GM21786 (cell line): ENCODE measurements around the gene FAM219A.

Source experiments
- ATAC-seq: cut with Tn5 transposase; IDR thresholded peaks from one replicate; pipeline ENCODE4 v1.9.1; 2021; ENCODE audit not compliant: unreplicated experiment

FAM219A gene, protein sequence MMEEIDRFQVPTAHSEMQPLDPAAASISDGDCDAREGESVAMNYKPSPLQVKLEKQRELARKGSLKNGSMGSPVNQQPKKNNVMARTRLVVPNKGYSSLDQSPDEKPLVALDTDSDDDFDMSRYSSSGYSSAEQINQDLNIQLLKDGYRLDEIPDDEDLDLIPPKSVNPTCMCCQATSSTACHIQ

GRCh38 chr9:34458013-34458958, at the start of gene FAM219A, which contains the start of gene DNAI1:
Gene FAM219A, minus strand, starts transcription at chr9:34458570. Its CDS starts 307 bp downstream, at chr9:34458263.
Gene DNAI1, plus strand, starts transcription at chr9:34458805. Its CDS starts 201 bp downstream, at chr9:34459006.
- ATAC-seq = peak; percentile 99

DNA sequence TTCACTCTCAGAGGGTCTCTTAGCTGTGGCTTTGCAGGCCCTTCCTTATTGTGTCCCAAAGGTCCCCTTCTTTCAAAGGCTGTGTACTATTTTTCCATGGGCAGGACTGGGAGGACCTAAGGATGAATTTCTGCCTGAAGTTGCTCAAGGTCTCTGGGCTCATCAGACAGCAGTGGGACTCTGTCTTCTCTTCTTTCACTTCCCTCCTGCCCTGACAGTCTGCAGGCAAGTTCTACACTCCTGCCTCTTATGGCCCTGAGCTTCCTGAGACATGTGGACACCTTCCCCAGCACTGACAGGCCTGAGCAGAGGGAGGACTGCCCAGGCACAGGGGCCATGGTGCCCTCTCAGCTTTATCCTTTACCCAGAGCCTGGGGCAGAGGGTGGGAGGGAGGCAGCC, 49.6 kb upstream of the FAM219A start:
- ATAC-seq = no peak

DNA sequence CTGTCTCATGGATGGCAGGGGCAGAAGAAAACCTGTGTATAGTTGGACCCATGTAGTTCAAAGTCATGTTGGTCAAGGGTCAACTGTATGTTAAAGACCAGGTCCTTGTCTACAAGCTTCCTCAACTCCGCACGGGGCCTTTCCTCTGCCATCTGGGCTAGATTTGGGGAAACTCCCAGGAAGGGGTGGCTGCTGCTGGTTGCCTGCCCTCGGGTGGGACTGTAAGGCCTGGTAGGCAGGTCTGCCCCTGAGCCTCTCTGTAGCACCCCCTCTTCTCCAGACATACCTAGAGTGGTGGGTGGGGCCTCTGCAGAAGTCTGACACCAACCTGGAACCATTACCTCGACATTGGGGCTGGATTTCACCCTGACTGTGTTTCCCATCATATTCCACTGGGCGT, 49.2 kb upstream of the FAM219A start:
- no peak for ATAC-seq

- ATAC-seq = no peak
Observed at GRCh38 chr9:34506623-34507022, 48.3 kb upstream of the FAM219A start.

DNA sequence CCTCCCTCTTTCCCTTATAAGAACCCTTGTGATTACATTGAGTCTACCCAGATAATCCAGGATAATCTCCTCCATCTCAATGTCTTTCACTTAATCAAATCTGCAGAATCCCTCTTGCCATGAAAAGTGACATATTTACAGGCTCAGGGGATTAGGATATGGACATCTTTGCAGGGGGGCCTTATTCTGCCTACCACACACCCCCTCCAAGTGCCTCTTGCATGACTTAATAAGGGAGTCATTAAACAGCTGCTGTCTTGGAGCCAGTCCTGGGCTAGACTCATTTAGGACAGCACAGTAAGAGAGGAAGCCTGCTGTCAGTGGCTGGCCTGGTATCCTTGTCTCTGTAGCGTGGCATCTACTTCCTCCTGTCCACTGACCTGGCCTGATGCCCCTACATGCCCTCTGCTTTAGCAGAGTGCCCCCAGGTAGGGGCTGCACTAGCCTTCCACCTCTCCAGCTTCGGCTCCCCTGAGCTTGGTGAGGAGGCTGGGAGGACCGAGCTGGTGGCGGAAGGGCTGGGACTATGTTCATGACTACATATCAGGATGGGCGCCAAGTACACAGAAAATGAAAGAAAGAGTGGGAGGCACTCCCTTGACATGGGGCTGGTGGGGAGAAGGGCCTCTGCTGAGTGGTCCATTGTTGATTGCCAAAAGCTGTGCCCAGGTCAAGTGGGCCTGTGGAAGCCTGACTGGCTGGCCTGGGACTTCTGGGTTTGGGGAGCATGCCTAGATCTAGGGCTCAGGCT, 47.2 kb upstream of the FAM219A start:
- no peak for ATAC-seq

- ATAC-seq = no peak
Observed at GRCh38 chr9:34503406-34503805, 45.0 kb upstream of the FAM219A start.

GRCh38 chr9:34502891-34503290, 44.5 kb upstream of the FAM219A start:
- no peak for ATAC-seq

- ATAC-seq = no peak
Observed at GRCh38 chr9:34502471-34502870, 44.1 kb upstream of the FAM219A start.

DNA sequence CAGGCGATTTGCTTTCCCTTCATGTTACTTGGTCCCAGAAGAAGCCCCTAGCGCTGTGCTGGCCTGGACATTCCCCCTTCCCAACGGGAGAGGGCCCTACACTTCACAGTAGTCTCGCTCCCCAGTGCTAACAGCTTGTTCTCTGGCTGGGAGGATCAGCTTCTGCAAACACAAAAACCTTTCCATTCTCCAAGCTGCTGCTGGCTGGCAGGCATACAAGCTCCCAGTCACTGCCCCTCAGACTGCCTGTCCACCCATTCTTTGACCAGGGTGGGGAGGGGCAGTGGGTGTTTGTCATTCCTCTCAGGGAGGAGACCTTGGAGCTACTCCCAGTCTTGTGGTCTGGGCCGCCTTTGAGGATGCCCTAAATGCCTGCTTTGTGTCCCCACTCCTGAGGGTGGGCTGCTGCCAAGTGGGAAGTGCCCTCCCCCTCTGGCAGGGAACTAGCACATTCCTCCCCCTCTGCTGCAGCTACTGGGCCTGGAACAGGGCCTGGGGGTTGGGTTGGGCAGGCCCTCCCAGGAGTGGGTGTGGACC, 43.6 kb upstream of the FAM219A start:
- no peak for ATAC-seq

DNA sequence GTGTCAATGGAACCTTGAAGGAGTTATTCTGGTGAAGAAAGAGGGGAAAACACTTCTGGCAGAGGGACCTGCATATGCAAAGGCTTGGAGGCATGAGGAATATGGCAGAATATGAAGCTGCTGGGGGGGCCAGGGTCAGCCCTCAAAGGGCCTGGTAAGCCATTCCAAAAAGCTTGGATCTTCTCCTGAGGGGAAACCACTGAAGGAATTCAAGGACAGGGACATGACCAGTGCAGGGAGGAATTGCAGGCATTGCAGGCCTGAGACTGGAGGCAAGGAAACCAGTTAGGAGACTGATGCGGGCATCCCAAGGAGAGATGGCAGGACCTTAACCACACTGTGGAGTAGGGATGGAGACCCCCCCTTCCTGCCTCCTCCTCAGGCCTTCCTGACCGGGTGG, 43.0 kb upstream of the FAM219A start:
- no peak for ATAC-seq

GRCh38 chr9:34500623-34501267, 42.4 kb upstream of the FAM219A start:
- no peak for ATAC-seq

- ATAC-seq = no peak
Observed at GRCh38 chr9:34499076-34499475, 40.7 kb upstream of the FAM219A start.

DNA sequence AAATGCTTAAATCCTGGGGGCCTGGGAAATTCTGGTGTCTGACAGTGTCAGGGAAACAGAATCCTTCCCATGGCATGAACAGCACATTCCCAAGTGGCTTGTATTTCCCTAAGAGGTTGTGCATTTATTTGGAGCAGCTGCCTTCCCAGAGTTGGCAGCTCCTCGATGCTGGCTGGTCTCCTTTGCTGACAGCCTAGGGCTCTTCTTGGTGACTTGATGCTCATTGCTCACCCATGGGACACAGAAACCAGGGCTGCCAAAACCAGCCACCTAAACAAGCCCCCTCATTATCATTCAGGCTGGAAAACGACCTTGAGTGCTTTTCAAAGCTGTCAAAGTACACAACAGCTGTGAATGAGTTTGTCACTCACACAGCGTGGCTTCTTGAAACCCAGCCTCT, 40.2 kb upstream of the FAM219A start:
- ATAC-seq = no peak

DNA sequence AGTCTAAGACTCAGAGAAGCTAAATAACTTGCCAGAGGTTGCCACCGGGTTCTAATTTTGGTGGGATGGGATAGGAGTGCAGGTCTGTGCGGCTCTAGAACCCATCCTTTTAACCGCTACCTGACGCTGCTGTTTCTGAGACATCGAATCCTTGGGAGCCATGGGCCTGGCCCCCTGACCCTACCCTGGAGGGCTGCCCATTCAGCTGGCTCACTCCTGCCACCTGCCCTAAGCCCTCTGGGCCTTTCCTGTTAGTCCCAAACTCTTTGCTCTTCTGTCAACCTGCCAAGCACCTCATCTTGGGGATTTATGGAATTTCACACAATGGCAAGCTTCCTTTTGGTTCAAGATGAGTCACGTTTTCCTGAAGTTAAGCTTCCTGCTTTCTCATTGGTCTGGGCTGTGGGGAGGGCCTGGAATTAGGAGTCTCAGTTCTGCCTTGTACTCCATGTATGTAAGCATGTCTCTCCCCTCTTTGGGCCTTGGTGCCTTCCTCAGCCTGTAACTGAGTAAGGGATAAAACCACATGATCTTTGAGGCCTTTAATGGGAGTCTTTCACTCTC, 37.9 kb upstream of the FAM219A start:
- ATAC-seq = no peak

GRCh38 chr9:34493972-34494535, 35.7 kb upstream of the FAM219A start:
- ATAC-seq = no peak

- no peak for ATAC-seq
Observed at GRCh38 chr9:34492051-34492450, 33.7 kb upstream of the FAM219A start.

GRCh38 chr9:34491596-34491995, 33.2 kb upstream of the FAM219A start:
- ATAC-seq = no peak

GRCh38 chr9:34490760-34491159, 32.4 kb upstream of the FAM219A start:
- ATAC-seq = no peak

- no peak for ATAC-seq
Observed at GRCh38 chr9:34490360-34490759, 32.0 kb upstream of the FAM219A start.

DNA sequence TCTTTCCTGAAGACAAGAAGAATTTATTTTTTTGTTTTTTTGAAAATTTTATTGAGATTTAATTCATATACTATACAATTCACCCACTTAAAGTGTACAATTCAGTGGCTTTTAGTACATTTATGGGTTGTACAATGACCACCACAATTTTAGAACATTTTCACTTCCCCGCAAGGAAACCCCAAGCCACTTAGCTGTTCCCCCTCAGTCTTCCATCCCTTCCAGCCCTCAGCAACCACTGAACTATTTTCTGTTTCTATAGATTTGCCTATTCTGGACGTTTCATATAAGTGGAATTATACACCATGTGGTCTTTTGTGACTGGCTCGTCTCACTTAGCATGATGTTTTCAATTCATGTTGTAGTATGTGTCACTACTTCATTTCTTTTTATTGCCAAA, 28.2 kb upstream of the FAM219A start:
- ATAC-seq = no peak
